Naive B cell (primary cell): ENCODE results near the gene INPP5E. TPM values are rescaled to one million over a fixed set of nuclear protein-coding genes. Genes with fewer than 3 reads are reported as not detected.
A peak's percentile ranks its signal among the peaks of the same experiment; 100 is the strongest.

Source experiments
- ATAC-seq, 2 donors: fragments of 150-1000 bp; cut with Tn5 transposase; 2 replicates each; pipeline ENCODE4 v1.10.0; 2021; ENCODE audit warnings: low read depth in 2 of 2, mild to moderate bottlenecking in 2 of 2, moderate library complexity in 2 of 2
- DNase-seq: peaks from one replicate; pipeline ENCODE4 v3.0.0; 2022
- H3K27ac Mint-ChIP-seq, 6 donors: one replicate each; pipeline ENCODE4 v1.8.0; 2020 to 2022; ENCODE audit warnings: mild to moderate bottlenecking in 6 of 6, mixed read lengths in 6 of 6, moderate library complexity in 5 of 6, inconsistent platforms in 2 of 6
- H3K27me3 Mint-ChIP-seq, 3 donors: one replicate each; pipeline ENCODE4 v1.8.0; 2021 to 2022; ENCODE audit warnings: mixed read lengths in 3 of 3, mild to moderate bottlenecking in 1 of 3
- H3K36me3 Mint-ChIP-seq, 2 donors: one replicate each; pipeline ENCODE4 v1.8.0; 2020 to 2022; ENCODE audit warnings: mixed read lengths in 2 of 2, inconsistent platforms in 1 of 2, mild to moderate bottlenecking in 1 of 2
- H3K4me1 Mint-ChIP-seq, 3 donors: one replicate each; pipeline ENCODE4 v1.8.0; 2020 to 2022; ENCODE audit warnings: mixed read lengths in 3 of 3, inconsistent platforms in 1 of 3, mild to moderate bottlenecking in 1 of 3, moderate library complexity in 1 of 3
- H3K4me3 Mint-ChIP-seq, 8 donors: one replicate each; pipeline ENCODE4 v1.8.0; 2020 to 2022; ENCODE audit warnings: mild to moderate bottlenecking in 8 of 8, mixed read lengths in 8 of 8, moderate library complexity in 8 of 8, inconsistent platforms in 2 of 8
- H3K9me3 Mint-ChIP-seq, 7 donors: one replicate each; pipeline ENCODE4 v1.8.0; 2020 to 2022; ENCODE audit warnings: mixed read lengths in 7 of 7, mild to moderate bottlenecking in 5 of 7, inconsistent platforms in 2 of 7, moderate library complexity in 1 of 7
- polyA plus RNA-seq, 6 donors: library from polyadenylated mRNA; unstranded; fragments of 300-500 nt; fragmentation: Illumina TruSeq; gene quantifications; one replicate each; pipeline ENCODE4 v1.2.3, GENCODE V29; 2021; ENCODE audit warnings: low read depth in 6 of 6

INPP5E gene
- polyA plus RNA-seq, 6 donors from 2014 or later = 0.61 to 6.8 (median 3.2) TPM

DNA sequence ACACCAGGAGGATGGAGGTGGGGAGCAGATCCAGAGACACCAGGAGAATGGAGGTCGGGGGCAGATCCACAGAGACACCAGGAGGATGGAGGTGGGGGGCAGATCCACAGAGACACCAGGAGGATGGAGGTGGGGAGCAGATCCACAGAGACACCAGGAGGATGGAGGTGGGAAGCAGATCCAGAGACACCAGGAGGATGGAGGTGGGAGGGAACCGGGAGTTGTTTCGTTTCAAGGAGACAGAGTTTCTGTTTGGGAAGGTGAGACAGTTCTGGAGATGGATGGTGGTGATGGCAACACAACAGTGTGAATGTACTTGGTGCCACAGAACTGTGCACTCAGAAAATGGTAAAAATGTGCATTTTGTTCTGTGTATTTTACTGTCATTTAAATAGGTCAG, 9.0 kb upstream of the INPP5E start:
- Mint-ChIP-seq H3K36me3 (peaks cover 8 to 28% of the 10 kb centered on the region in 2 donors), H3K27me3 (no peaks in the 10 kb centered on the region), H3K27ac (no peak overlapping the region), H3K4me3 (no peak overlapping the region), H3K9me3 (no peaks in the 10 kb centered on the region), H3K4me1 (peaks cover 0 to 1% (median 0%) of the 10 kb centered on the region in 3 donors)
- DNase-seq (no peak), ATAC-seq (no peak)

DNA sequence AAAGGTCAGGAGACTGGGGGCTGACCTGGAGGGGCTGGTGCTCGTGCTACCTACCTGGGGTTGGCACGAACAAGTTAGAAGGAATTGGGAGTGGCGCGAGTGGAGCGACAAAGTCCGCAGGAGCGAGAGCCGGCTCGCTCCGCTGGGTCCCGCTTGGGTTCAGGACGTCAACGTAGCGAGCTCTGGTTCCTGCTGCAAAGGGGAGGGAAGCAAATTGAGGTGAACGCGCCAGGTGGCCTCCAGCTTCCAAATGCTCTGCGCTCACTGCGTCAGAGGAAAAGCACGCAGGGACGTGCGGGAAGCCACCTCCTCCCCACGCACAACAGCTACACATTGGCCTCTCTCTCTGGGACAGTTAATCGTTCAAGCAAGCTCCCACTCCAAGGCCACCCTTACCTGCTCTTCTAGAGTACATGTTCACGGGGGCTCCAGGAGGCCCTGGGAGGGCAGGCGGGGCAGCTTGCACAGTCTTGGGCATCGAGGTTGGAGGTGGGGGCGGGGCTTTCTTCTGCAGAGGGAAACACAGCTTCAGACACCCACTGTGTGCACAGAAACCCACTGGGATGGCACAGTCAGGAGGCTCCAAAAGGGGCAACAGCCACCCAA, 7.6 kb upstream of the INPP5E start:
- Mint-ChIP-seq H3K36me3 (peaks cover 8 to 23% of the 10 kb centered on the region in 2 donors), H3K27ac (no peak overlapping the region), H3K4me3 (peak overlapping the region in 1 of 8 donors; percentile 27), H3K27me3 (no peaks in the 10 kb centered on the region), H3K4me1 (peaks cover 0 to 6% (median 3%) of the 10 kb centered on the region in 3 donors), H3K9me3 (no peaks in the 10 kb centered on the region)
- no peak for ATAC-seq
- DNase-seq = no peak

DNA sequence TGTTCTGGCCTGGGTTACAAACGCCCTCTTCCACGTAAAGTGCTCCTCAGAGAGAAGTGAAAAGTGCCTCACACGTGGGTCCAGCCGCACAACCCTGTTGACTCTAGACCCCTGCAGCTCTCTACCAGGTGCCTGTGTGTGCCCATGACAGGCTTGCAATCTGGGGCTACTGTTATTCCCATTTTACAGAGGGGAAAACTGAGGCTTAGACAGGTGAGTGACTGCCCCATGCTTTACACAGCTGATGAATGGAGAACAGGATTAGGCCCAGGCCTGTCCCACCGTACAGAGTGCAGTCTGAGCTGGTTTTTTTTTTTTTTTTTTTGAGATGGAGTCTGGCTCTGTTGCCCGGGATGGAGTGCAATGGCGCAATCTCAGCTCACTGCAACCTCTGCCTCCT, 6.2 kb upstream of the INPP5E start:
- Mint-ChIP-seq H3K27me3 (no peaks in the 10 kb centered on the region), H3K4me3 (no peak overlapping the region), H3K9me3 (no peaks in the 10 kb centered on the region), H3K4me1 (peaks cover 0 to 6% (median 3%) of the 10 kb centered on the region in 3 donors), H3K27ac (no peak overlapping the region), H3K36me3 (peaks cover 8 to 16% of the 10 kb centered on the region in 2 donors)
- DNase-seq (no peak), ATAC-seq (no peak)

DNA sequence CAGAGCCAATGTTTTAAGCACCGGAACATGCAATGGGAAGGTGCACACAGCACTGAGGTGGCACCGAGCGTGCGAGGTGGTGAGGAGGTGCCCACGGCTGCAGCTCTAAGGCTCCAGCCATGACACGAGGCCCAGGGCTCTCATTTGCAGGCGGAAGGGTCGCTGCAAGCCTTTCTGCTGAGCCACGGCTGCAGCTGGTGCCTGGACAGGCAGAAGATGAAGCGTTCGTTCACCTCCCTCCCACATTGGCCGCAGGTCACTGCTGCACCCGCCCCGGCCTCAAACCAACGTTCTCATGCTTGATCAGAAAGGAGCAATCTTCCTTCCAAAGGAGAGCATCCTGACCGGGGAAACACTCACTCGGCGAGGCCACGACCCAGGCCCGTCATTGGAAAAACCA, 4.5 kb upstream of the INPP5E start:
- H3K4me3 Mint-ChIP-seq = peak overlapping the region in 1 of 8 donors; percentile 30
- ATAC-seq (no peak), DNase-seq (no peak)
- no peaks in the 10 kb centered on the region for H3K9me3 Mint-ChIP-seq
- peak overlapping the region in 2 of 6 donors; percentile 15 to 29 for H3K27ac Mint-ChIP-seq
- H3K4me1 Mint-ChIP-seq = peaks cover 0 to 6% (median 3%) of the 10 kb centered on the region in 3 donors
- H3K27me3 Mint-ChIP-seq = no peaks in the 10 kb centered on the region
- peaks cover 8 to 16% of the 10 kb centered on the region in 2 donors for H3K36me3 Mint-ChIP-seq

DNA sequence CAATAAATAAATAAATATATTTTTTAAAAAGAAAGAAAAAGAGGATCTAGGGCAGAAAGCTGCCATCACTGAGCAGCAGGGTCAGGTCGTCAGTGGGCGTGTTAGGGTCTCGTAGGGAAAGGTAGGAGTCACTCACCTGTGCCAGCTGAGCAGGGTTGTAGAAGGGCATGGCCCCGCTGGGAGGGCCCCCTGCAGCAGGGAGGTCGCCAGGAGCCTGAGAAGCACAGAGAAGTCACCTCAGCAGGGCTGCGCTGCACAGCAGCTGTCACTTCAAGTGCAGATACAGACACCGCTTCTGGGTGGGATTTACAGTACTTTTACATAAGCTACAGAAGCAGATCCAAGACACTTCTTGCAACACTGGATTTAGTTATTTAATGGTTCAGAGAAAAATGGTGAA, 4.0 kb upstream of the INPP5E start:
- peak overlapping the region in 1 of 8 donors; percentile 30 for H3K4me3 Mint-ChIP-seq
- H3K36me3 Mint-ChIP-seq = peaks cover 8 to 16% of the 10 kb centered on the region in 2 donors
- H3K4me1 Mint-ChIP-seq = peaks cover 0 to 6% (median 3%) of the 10 kb centered on the region in 3 donors

DNA sequence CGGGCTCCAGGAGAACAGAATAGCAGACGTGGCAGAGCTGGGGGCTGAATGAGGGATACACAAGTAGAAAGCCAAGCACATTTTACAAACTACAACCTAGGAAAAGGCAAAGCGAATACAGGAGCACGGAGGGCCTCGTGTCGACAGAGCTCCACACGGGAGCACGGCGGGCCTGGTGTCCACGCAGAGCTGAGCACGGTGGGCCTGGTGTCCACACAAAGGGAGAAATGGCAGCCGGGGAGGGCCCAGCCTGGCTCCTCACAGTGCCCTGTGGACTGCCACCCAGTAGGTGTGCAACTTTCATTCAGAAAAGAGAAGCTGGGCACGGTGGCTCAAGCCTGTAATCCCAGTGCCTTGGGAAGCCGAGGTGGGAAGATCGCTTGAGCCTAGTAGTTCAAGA, 3.4 kb upstream of the INPP5E start:
- Mint-ChIP-seq H3K27me3 (no peaks in the 10 kb centered on the region), H3K4me1 (peaks cover 3 to 10% (median 4%) of the 10 kb centered on the region in 3 donors), H3K27ac (no peak overlapping the region), H3K9me3 (no peaks in the 10 kb centered on the region), H3K36me3 (peaks cover 8 to 16% of the 10 kb centered on the region in 2 donors), H3K4me3 (peak overlapping the region in 2 of 8 donors; percentile 47 to 51)
- ATAC-seq (no peak), DNase-seq (no peak)

More for the DNA sequence above, 4.0 kb upstream of the INPP5E start:
- Mint-ChIP-seq H3K27me3 (no peaks in the 10 kb centered on the region), H3K27ac (peak overlapping the region in 3 of 6 donors; percentile 2 to 74 (median 69)), H3K9me3 (no peaks in the 10 kb centered on the region)
- DNase-seq (no peak), ATAC-seq (no peak)

DNA sequence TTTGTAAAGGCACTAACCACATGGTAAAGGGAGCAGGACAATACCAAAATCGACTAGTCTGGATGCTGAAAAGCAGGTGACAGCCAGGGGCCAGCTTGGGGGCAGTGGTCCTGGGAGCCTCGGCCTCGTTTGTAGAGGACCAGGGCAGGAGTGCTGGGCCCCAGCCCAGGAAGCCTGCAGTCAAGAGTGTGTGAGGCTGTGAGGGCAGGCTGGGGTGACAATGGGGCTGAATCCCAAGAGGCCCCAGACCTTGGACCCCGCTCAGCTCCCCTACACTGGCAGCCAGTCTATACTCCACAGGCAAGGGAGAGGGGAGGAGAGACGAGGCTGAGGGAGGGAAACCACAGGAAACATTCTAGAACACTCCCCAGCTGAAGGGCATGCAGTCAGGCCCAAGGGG, 2.6 kb upstream of the INPP5E start:
- no peak for DNase-seq
- H3K27me3 Mint-ChIP-seq = no peaks in the 10 kb centered on the region
- H3K4me3 Mint-ChIP-seq = peak overlapping the region in 1 of 8 donors; percentile 51
- H3K4me1 Mint-ChIP-seq = peaks cover 8 to 18% (median 12%) of the 10 kb centered on the region in 3 donors
- peaks cover 8 to 16% of the 10 kb centered on the region in 2 donors for H3K36me3 Mint-ChIP-seq
- H3K27ac Mint-ChIP-seq = no peak overlapping the region
- no peaks in the 10 kb centered on the region for H3K9me3 Mint-ChIP-seq
- no peak for ATAC-seq

DNA sequence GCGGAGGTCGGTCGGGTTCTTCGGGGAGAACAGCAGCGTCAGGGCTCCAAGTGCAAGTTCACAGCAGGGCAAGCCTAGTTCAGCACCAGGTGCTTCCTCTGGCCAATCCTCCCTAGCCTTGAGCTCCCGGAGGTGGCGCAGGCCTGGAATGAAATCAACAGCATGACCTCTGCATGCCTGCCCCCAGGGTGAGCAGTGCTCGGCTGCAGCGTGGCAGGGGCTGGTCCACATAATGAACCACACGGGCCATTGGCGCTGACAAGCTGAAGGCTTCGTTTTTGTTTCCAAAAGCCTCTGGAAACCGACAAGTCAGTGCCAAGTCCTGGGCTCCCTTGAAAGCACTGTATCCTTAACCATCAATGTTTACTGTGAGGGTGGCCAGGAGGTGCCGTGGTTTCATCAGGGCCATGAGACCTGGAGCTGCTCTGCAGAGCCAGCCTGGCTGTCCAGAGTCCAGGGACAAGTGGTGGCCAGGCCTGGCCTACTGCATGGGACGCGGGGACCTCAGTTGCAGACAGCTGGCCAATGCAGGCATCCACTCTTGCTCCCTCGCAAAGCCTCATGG, 2.1 kb upstream of the INPP5E start:
- DNase-seq = no peak
- peak overlapping the region in 5 of 8 donors; percentile 16 to 65 (median 28) for H3K4me3 Mint-ChIP-seq
- H3K27me3 Mint-ChIP-seq = no peaks in the 10 kb centered on the region
- peaks cover 10 to 23% (median 17%) of the 10 kb centered on the region in 3 donors for H3K4me1 Mint-ChIP-seq
- peak overlapping the region in 1 of 6 donors; percentile 88 for H3K27ac Mint-ChIP-seq
- no peak for ATAC-seq
- H3K36me3 Mint-ChIP-seq = peaks cover 3 to 12% of the 10 kb centered on the region in 2 donors
- no peaks in the 10 kb centered on the region for H3K9me3 Mint-ChIP-seq

DNA sequence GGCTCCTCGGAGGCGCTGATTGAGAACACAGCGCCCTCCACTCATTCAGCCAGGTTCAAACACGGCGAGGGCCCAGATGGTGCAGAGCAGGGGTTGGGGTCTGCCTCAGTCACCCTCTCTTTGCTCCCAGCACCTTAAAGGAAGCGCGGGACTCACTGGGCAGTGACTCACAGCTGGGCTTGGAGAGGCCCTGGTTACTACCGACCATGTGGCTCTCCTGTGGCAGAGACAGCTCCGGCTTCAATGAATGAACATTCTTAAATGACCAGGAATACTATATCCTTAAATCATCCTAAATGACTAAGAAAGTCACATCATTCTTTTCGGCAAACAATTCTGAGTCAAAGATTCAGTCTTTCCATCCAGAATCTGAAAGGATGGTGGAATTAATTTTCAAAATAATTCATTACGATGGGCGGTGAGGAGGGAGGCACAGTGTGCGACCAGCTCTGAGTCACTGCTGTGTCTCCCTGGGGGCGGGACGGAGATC, 1.6 kb upstream of the INPP5E start:
- H3K36me3 Mint-ChIP-seq = peaks cover 0 to 6% of the 10 kb centered on the region in 2 donors

DNA sequence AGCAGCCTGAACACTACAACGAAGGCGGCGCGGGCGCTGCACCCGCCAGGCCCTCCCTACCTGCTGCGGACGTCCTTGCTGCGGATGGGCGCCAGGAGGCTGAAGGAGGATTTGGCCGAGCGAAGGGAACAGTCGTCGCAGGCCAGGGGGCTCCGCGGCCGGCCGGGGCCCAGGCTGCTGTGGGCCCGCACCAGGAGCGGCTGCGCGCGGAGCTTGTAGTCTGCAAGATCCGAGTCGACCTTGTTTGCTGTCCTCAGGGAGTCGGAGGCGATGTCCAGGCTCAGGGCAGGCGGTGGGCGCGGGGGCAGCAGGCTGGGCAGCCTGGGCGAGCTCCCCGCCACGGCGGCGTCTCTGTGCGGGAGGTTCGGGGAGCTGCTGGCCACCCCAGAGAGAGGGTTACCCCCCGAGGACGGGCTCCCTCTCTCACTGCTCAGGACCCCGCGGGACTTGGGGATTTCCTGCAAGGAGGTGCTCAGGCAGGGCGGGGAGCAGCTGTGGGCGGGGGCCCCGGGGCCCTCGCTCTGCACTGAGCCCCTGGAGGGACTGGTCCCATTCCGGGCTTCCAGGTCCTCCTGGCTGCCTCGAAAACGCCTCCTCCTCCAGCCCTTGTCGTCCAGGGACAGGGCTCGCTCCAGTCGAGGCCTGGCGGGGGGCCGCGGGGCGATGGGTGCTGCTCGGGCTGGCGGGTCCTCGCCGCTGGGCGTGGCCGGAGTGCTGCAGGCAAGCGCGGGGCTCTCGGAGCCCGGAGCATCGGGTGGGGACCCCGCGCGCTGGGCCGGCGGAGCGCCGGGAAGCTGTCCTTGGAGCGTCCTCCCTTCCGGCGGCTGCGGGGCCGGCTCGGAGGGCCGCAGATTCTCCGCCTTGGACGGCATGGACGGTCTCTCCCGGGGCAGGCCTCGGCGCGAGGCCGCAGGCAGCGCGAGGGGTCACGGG, 831 bp downstream of the INPP5E start:
- peaks cover 0 to 3% of the 10 kb centered on the region in 2 donors for H3K36me3 Mint-ChIP-seq

More for the DNA sequence above, 1.6 kb upstream of the INPP5E start:
- no peak for DNase-seq
- no peak for ATAC-seq
- peaks cover 10 to 27% (median 21%) of the 10 kb centered on the region in 3 donors for H3K4me1 Mint-ChIP-seq
- peak overlapping the region in 7 of 8 donors; percentile 9 to 85 (median 65) for H3K4me3 Mint-ChIP-seq
- no peaks in the 10 kb centered on the region for H3K9me3 Mint-ChIP-seq
- H3K27ac Mint-ChIP-seq = peak overlapping the region in 2 of 6 donors; percentile 33 to 88
- H3K27me3 Mint-ChIP-seq = no peaks in the 10 kb centered on the region

DNA sequence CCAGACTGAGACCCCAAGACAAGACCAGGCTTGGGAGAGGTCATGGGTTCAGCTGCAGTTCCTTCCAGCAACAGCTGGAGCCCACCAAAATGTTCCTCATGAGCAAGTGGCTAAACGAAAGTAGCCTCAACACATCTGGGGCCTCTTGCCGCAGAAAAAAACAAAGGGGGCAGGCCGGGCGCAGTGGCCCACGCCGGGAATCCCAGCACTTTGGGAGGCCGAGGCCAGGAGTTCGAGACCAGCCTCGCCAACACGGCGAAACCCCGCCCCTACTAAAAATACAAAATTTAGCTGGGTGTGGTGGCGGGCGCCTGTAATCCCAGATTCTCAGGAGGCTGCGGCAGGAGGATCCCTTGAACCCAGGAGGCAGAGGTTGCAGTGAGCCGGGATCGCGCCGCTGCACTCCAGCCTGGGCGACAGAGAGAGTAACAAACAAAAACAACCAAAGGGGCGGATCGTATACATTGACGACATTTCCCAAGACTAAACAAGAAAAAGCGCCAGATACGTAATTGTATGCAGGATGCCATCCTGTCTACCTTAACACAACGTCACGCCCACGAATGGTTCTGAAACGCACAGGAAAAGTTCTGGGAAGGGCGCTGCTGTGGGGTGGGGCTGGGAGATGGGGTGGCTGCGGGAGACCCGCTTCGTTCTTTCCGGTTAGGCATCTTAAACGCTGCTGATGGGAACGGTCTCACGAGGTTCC, 1.7 kb downstream of the INPP5E start:
- H3K27me3 Mint-ChIP-seq = no peaks in the 10 kb centered on the region
- no peaks in the 10 kb centered on the region for H3K9me3 Mint-ChIP-seq
- peak overlapping the region; percentile 77 to 92 (median 84) for H3K4me3 Mint-ChIP-seq
- peak overlapping the region in 4 of 6 donors; percentile 65 to 88 (median 70) for H3K27ac Mint-ChIP-seq
- H3K36me3 Mint-ChIP-seq = no peaks in the 10 kb centered on the region
- DNase-seq (no peak), ATAC-seq (no peak)
- H3K4me1 Mint-ChIP-seq = peaks cover 12 to 26% (median 25%) of the 10 kb centered on the region in 3 donors

More for the DNA sequence above, 831 bp downstream of the INPP5E start:
- peak; percentile 78 to 79 for ATAC-seq
- Mint-ChIP-seq H3K4me3 (peak overlapping the region; percentile 77 to 92 (median 84)), H3K27ac (peak overlapping the region in 4 of 6 donors; percentile 54 to 71 (median 68)), H3K9me3 (no peaks in the 10 kb centered on the region), H3K27me3 (no peaks in the 10 kb centered on the region), H3K4me1 (peaks cover 15 to 27% (median 25%) of the 10 kb centered on the region in 3 donors)
- DNase-seq = peak; percentile 56

DNA sequence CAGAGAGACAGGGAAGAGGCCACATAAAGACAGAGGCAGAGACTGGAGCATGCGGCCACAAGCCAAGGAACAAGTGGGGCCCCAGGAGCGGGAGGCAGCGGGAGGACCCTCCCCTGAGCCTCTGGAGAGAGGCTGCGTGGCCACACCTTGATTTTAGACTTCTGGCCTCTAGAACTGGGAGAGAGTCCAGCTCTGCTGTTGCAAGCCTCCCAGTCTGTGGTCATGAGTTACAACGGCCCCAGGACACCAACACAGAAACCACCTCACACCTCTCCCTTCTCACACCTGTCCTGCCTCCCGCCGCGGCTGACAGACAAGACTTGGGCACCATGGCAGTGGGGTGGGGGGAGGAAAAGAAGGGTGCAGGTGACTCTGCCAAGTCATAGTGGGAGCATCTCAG, 2.2 kb downstream of the INPP5E start:
- Mint-ChIP-seq H3K4me3 (peak overlapping the region; percentile 77 to 92 (median 84)), H3K4me1 (peaks cover 12 to 25% (median 22%) of the 10 kb centered on the region in 3 donors), H3K27me3 (no peaks in the 10 kb centered on the region), H3K27ac (peak overlapping the region in 3 of 6 donors; percentile 49 to 84 (median 70)), H3K9me3 (no peaks in the 10 kb centered on the region), H3K36me3 (no peaks in the 10 kb centered on the region)
- DNase-seq (no peak), ATAC-seq (no peak)
